CD4-positive, alpha-beta T cell treated with Interleukin-2 at 100 ng/mL for 4 hours (primary cell): Measurements from ENCODE around the gene COX19.

Source experiments
- DNase-seq: peaks from one replicate; pipeline ENCODE4 v3.0.0-alpha.2; 2020; ENCODE audit warnings: low spot score

COX19 gene

GRCh38 chr7:974820-975681 is at the start of gene COX19:
TSS of gene COX19 (minus strand) at chr7:975549. CDS start at chr7:975509, 40 bp downstream.
- peak; percentile 90 for DNase-seq

GRCh38 chr7:1024331-1024841 is 49.0 kb upstream of the COX19 start:
- DNase-seq, result no peak

GRCh38 chr7:1022801-1023465 is 47.6 kb upstream of the COX19 start:
- no peak for DNase-seq

- no peak for DNase-seq
These were observed 47.0 kb upstream of the COX19 start for GRCh38 chr7:1022356-1022755.

GRCh38 chr7:1021931-1022330 is 46.6 kb upstream of the COX19 start:
- DNase-seq, result no peak

GRCh38 chr7:1021366-1021765 is 46.0 kb upstream of the COX19 start:
- DNase-seq, result no peak

- peak; percentile 18 for DNase-seq
These were observed 45.5 kb upstream of the COX19 start for GRCh38 chr7:1020849-1021251.

- no peak for DNase-seq
These were observed 44.7 kb upstream of the COX19 start for GRCh38 chr7:1019789-1020610.

GRCh38 chr7:1019255-1019785 is 44.0 kb upstream of the COX19 start:
- no peak for DNase-seq

- no peak for DNase-seq
These were observed 43.0 kb upstream of the COX19 start for GRCh38 chr7:1018334-1018695.

GRCh38 chr7:1017586-1018333 is 42.4 kb upstream of the COX19 start:
- no peak for DNase-seq

GRCh38 chr7:1016577-1017531 is 41.5 kb upstream of the COX19 start:
- DNase-seq, result no peak

GRCh38 chr7:1015196-1016121 is 40.1 kb upstream of the COX19 start:
- DNase-seq, result no peak

- no peak for DNase-seq
These were observed 39.3 kb upstream of the COX19 start for GRCh38 chr7:1014681-1015080.

GRCh38 chr7:1013581-1013980 is 38.2 kb upstream of the COX19 start:
- DNase-seq, result no peak

GRCh38 chr7:1012716-1013095 is 37.4 kb upstream of the COX19 start:
- DNase-seq, result no peak

- no peak for DNase-seq
These were observed 36.8 kb upstream of the COX19 start for GRCh38 chr7:1012004-1012715.

- DNase-seq, result peak; percentile 46
These were observed 36.1 kb upstream of the COX19 start for GRCh38 chr7:1011297-1012003.
